ENCODE data around the gene AUTS2. TPM values are rescaled to one million over a fixed set of nuclear protein-coding genes. Genes with fewer than 3 reads are reported as not detected.

AUTS2 gene
- total RNA-seq, 1 experiment from 2014 or later, result not detected

DNA sequence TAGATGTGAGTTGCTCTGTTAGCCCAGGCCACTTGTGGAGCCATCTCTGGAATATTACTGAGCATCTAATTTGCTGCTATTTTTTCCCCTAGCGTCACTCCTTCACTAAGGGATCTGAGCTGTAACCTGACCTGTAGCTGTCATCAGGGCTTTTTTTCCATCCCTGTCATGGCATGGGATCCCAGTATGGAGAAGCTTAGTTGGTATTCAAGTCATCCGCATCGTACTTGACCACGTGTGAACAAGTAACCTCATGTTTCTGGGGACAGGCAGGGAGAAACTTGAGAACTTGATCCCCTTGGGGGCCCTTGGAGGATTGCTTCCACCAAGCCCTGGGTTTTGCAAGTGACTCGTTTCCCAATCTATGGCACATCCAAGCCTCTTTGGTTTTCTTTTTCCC is 1059.3 kb downstream of the AUTS2 start:
- no peak overlapping the region for H3K4me3 ChIP-seq
- H3K27me3 ChIP-seq (replicated peaks), result no peaks in the 10 kb centered on the region
- H3K9me3 ChIP-seq (replicated peaks), result peaks cover 3% of the 10 kb centered on the region
- H3K27ac ChIP-seq, result no peak overlapping the region
- DNase-seq (ENCODE audit: low read depth in 1 of 2, low spot score in 2 of 2), result no peak
- no peaks in the 10 kb centered on the region for H3K36me3 ChIP-seq
- H3K4me1 ChIP-seq (replicated peaks), result no peaks in the 10 kb centered on the region

DNA sequence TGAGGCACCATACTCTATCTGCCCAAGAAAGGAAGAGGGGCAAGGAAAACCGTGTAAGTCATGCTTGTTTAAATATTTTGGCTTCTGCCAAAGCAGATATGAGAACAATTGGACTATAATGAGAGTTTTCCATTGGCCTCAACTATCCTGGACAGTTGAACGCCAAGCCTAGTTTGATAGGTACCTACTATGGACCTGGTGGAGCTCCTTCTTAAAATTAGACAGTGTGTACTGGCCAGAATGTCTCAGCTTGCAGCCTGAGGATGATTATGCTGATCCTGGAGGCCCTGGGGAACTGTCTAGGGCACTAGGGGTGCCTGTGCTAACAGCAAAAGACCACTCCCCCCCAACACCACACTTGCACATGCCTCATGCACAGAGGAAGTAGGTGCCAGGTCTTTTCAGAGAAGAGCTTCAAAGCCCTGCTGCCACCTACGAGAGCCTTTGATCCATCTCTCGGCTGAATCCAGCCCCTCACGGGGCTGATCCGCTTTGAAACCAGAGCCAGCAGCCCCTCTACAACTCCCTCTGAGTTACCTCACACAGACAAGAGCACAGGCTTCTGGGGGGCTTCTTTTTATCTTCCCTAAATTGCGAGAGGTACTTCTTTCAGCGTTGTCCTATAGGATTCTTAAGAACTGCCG is 1059.8 kb downstream of the AUTS2 start:
- H3K36me3 ChIP-seq, result no peaks in the 10 kb centered on the region
- peaks cover 3% of the 10 kb centered on the region for H3K9me3 ChIP-seq (replicated peaks)
- H3K4me1 ChIP-seq (replicated peaks), result no peaks in the 10 kb centered on the region
- H3K4me3 ChIP-seq, result no peak overlapping the region
- no peaks in the 10 kb centered on the region for H3K27me3 ChIP-seq (replicated peaks)
- no peak for DNase-seq (ENCODE audit: low read depth in 1 of 2, low spot score in 2 of 2)
- H3K27ac ChIP-seq, result no peak overlapping the region

GRCh38 chr7:70659263-70659662 is 1061.0 kb downstream of the AUTS2 start:
- H3K9me3 ChIP-seq (replicated peaks), result peaks cover 3% of the 10 kb centered on the region; the same call in 1 of the 2 replicates
- no peak overlapping the region for H3K4me3 ChIP-seq
- H3K36me3 ChIP-seq, result no peaks in the 10 kb centered on the region
- H3K27ac ChIP-seq, result no peak overlapping the region
- H3K4me1 ChIP-seq (replicated peaks), result no peaks in the 10 kb centered on the region
- no peaks in the 10 kb centered on the region for H3K27me3 ChIP-seq (replicated peaks)
- DNase-seq (ENCODE audit: low read depth in 1 of 2, low spot score in 2 of 2), result no peak

- no peaks in the 10 kb centered on the region for H3K4me1 ChIP-seq (replicated peaks)
- no peaks in the 10 kb centered on the region for H3K36me3 ChIP-seq
- peaks cover 3% of the 10 kb centered on the region; the same call in 1 of the 2 replicates for H3K9me3 ChIP-seq (replicated peaks)
- H3K27me3 ChIP-seq (replicated peaks), result no peaks in the 10 kb centered on the region
- no peak overlapping the region for H3K27ac ChIP-seq
- no peak for DNase-seq (ENCODE audit: low read depth in 1 of 2, low spot score in 2 of 2)
- H3K4me3 ChIP-seq, result no peak overlapping the region
These were observed 1062.0 kb downstream of the AUTS2 start for GRCh38 chr7:70660154-70660818.

DNA sequence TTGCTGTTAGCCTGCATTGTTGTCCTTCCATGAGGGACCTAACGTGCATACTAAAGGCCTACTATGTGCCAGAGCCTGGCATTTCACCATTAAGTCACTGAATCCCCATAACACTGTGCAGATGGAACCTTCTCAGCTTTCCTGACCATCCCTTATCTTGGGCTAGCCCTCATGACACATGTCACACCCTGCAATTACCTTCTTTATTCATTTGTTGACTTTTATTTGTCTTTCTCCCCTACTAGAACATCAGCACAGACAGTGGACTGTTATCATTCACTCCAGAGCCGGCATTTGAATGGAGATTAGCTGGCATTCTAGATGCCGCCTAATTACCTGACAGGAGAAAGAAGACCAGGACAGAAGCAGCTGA is 1062.5 kb downstream of the AUTS2 start:
- DNase-seq (ENCODE audit: low read depth in 1 of 2, low spot score in 2 of 2), result no peak
- Histone ChIP-seq H3K4me1 (replicated peaks) (no peaks in the 10 kb centered on the region), H3K27ac (no peak overlapping the region), H3K27me3 (replicated peaks) (no peaks in the 10 kb centered on the region), H3K9me3 (replicated peaks) (peaks cover 3% of the 10 kb centered on the region; the same call in 1 of the 2 replicates), H3K4me3 (no peak overlapping the region), H3K36me3 (no peaks in the 10 kb centered on the region)

DNA sequence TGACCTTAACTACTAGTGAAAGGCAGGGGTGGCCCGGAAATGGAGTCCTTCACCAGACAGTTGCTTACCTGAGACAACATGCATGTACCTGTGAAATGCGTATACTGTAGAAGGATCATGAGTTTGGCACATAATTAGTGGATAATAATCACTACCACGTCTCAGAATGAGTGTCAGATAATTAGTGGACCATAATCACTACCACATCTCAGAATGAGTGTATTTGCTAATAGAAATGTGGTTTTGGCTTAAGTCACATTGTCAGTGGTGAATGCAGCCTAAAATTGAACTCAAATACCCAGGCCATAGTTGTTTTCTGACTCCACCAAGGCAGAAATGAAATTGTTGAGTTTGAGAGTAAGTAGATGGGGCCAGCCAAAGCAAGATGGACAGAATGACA is 1065.4 kb downstream of the AUTS2 start:
- Histone ChIP-seq H3K27me3 (replicated peaks) (no peaks in the 10 kb centered on the region), H3K4me3 (no peak overlapping the region), H3K4me1 (replicated peaks) (no peaks in the 10 kb centered on the region), H3K36me3 (no peaks in the 10 kb centered on the region), H3K9me3 (replicated peaks) (peaks cover 6% of the 10 kb centered on the region; the same call in 1 of the 2 replicates), H3K27ac (no peak overlapping the region)
- no peak for DNase-seq (ENCODE audit: low read depth in 1 of 2, low spot score in 2 of 2)

- Histone ChIP-seq H3K27ac (no peak overlapping the region), H3K27me3 (replicated peaks) (no peaks in the 10 kb centered on the region), H3K9me3 (replicated peaks) (peaks cover 4% of the 10 kb centered on the region; the same call in 1 of the 2 replicates), H3K36me3 (no peaks in the 10 kb centered on the region), H3K4me1 (replicated peaks) (no peaks in the 10 kb centered on the region), H3K4me3 (no peak overlapping the region)
- DNase-seq (ENCODE audit: low read depth in 1 of 2, low spot score in 2 of 2), result no peak
These were observed 1067.7 kb downstream of the AUTS2 start for GRCh38 chr7:70665997-70666396.

DNA sequence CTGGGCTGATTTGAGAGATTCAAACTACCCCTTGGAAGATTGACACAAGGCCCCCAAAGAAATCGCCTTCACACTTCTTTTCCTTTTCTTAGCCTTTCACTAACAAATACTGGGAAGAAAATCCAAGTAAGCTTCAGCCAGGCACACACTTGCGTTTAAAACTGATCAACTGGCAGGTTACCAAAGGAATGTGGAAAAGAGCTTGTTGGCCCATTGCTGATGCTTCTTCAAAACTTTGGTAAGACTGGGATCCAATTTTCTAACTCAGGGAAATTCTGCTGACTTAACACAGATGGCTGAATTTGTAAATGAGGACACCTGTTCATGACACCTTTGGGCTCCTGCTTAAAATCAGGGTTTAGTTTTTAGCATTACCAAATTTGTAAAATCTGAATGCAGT is 1069.1 kb downstream of the AUTS2 start:
- Histone ChIP-seq H3K36me3 (no peaks in the 10 kb centered on the region), H3K4me1 (replicated peaks) (no peaks in the 10 kb centered on the region), H3K27ac (no peak overlapping the region), H3K9me3 (replicated peaks) (0 out of 2 replicates have a peak, but pooled peaks cover 3% of the 10 kb centered on the region), H3K27me3 (replicated peaks) (no peaks in the 10 kb centered on the region), H3K4me3 (no peak overlapping the region)
- DNase-seq (ENCODE audit: low read depth in 1 of 2, low spot score in 2 of 2), result no peak

- no peaks in the 10 kb centered on the region for H3K27me3 ChIP-seq (replicated peaks)
- 0 out of 2 replicates have a peak, but pooled peaks cover 3% of the 10 kb centered on the region for H3K9me3 ChIP-seq (replicated peaks)
- no peak overlapping the region for H3K4me3 ChIP-seq
- no peaks in the 10 kb centered on the region for H3K4me1 ChIP-seq (replicated peaks)
- no peak for DNase-seq (ENCODE audit: low read depth in 1 of 2, low spot score in 2 of 2)
- H3K36me3 ChIP-seq, result no peaks in the 10 kb centered on the region
- no peak overlapping the region for H3K27ac ChIP-seq
These were observed 1070.5 kb downstream of the AUTS2 start for GRCh38 chr7:70668606-70669358.

- DNase-seq (ENCODE audit: low read depth in 1 of 2, low spot score in 2 of 2), result no peak
- Histone ChIP-seq H3K27ac (no peak overlapping the region), H3K4me1 (replicated peaks) (no peaks in the 10 kb centered on the region)
These were observed 1071.6 kb downstream of the AUTS2 start for GRCh38 chr7:70669854-70670253.

GRCh38 chr7:70670288-70670687 is 1072.0 kb downstream of the AUTS2 start:
- DNase-seq (ENCODE audit: low read depth in 1 of 2, low spot score in 2 of 2), result no peak
- no peaks in the 10 kb centered on the region for H3K36me3 ChIP-seq
- no peak overlapping the region for H3K4me3 ChIP-seq
- H3K27me3 ChIP-seq (replicated peaks), result no peaks in the 10 kb centered on the region
- H3K27ac ChIP-seq, result no peak overlapping the region
- no peaks in the 10 kb centered on the region for H3K4me1 ChIP-seq (replicated peaks)
- peaks cover 3% of the 10 kb centered on the region; the same call in 1 of the 2 replicates for H3K9me3 ChIP-seq (replicated peaks)

More at GRCh38 chr7:70669854-70670253, 1071.6 kb downstream of the AUTS2 start:
- no peaks in the 10 kb centered on the region for H3K27me3 ChIP-seq (replicated peaks)
- peaks cover 3% of the 10 kb centered on the region; the same call in 1 of the 2 replicates for H3K9me3 ChIP-seq (replicated peaks)
- no peaks in the 10 kb centered on the region for H3K36me3 ChIP-seq
- no peak overlapping the region for H3K4me3 ChIP-seq

- H3K27me3 ChIP-seq (replicated peaks), result no peaks in the 10 kb centered on the region
- no peak overlapping the region for H3K4me3 ChIP-seq
- H3K9me3 ChIP-seq (replicated peaks), result no peaks in the 10 kb centered on the region; the same call in none of the 2 replicates
- H3K27ac ChIP-seq, result no peak overlapping the region
- no peak for DNase-seq (ENCODE audit: low read depth in 1 of 2, low spot score in 2 of 2)
- no peaks in the 10 kb centered on the region for H3K4me1 ChIP-seq (replicated peaks)
- no peaks in the 10 kb centered on the region for H3K36me3 ChIP-seq
These were observed 1075.7 kb downstream of the AUTS2 start for GRCh38 chr7:70673778-70674570.

DNA sequence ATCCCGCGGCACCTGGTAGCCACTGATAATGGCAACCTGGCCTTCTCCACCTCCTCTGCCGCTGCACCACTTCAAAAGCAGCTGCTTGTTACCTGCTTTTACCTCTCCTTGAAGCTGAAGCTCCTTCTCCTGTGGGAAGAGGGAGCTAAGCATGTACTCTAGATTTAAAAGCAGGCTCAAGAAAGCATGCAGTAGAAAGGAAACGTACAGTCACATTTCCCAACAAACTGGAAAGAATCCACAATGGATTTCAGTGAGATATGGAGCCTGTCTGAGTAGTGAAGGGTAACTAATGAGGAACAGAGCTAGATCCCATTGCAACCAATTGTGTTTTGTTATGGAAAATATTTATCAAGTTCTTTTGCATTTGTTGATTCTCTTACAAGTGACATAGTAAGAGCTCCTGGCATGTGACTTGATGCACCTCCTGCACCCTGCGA is 1076.3 kb downstream of the AUTS2 start:
- Histone ChIP-seq H3K9me3 (replicated peaks) (no peaks in the 10 kb centered on the region; the same call in none of the 2 replicates), H3K27me3 (replicated peaks) (no peaks in the 10 kb centered on the region)
- no peak for DNase-seq (ENCODE audit: low read depth in 1 of 2, low spot score in 2 of 2)

More for the DNA sequence above, 1076.3 kb downstream of the AUTS2 start:
- Histone ChIP-seq H3K4me3 (no peak overlapping the region), H3K4me1 (replicated peaks) (no peaks in the 10 kb centered on the region), H3K36me3 (no peaks in the 10 kb centered on the region), H3K27ac (no peak overlapping the region)

Measured in SJSA1 (cell line).